ENCODE data around the gene SDSL. TPM values are rescaled to one million over a fixed set of nuclear protein-coding genes. Genes with fewer than 3 reads are reported as not detected.

SDSL gene
- total RNA-seq, 1 donor from 2014 or later: 13.3 TPM

DNA sequence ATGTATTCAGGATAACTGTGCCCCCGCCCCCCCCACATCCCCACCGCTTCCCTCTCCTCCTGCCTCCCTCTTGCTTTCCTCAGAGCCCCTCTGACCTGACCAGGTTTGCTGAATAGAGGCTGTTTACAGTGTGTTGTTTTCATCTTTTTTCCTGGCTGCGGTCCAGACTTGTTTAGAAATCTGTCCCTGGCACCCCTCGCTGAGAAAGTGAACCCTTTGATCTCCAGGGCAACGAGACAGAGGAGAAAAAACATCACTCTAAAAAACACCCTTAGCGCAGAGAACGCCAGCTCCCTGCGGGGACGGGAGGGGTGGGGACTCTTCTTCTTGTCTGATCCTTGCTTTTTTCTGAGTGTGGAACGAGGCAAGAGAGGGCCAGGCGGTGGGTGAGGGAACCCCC lies 41.0 kb upstream of the SDSL start:
- H3K27me3 ChIP-seq (ENCODE audit: low read depth): no peaks in the 10 kb centered on the region
- no peak for DNase-seq
- H3K9me3 ChIP-seq (replicated peaks): no peaks in the 10 kb centered on the region
- TF ChIP-seq, protein P1, sequence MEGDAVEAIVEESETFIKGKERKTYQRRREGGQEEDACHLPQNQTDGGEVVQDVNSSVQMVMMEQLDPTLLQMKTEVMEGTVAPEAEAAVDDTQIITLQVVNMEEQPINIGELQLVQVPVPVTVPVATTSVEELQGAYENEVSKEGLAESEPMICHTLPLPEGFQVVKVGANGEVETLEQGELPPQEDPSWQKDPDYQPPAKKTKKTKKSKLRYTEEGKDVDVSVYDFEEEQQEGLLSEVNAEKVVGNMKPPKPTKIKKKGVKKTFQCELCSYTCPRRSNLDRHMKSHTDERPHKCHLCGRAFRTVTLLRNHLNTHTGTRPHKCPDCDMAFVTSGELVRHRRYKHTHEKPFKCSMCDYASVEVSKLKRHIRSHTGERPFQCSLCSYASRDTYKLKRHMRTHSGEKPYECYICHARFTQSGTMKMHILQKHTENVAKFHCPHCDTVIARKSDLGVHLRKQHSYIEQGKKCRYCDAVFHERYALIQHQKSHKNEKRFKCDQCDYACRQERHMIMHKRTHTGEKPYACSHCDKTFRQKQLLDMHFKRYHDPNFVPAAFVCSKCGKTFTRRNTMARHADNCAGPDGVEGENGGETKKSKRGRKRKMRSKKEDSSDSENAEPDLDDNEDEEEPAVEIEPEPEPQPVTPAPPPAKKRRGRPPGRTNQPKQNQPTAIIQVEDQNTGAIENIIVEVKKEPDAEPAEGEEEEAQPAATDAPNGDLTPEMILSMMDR (IDR thresholded peaks at IDR 0.05; ENCODE audit: borderline replicate concordance): no peak
- H3K36me3 ChIP-seq: peaks cover 78% of the 10 kb centered on the region
- H3K4me3 ChIP-seq: no peak overlapping the region
- H3K27ac ChIP-seq (replicated peaks): no peak overlapping the region
- intact Hi-C loops (cut with micrococcal nuclease): no loop called here
- no peaks in the 10 kb centered on the region for H3K4me1 ChIP-seq

DNA sequence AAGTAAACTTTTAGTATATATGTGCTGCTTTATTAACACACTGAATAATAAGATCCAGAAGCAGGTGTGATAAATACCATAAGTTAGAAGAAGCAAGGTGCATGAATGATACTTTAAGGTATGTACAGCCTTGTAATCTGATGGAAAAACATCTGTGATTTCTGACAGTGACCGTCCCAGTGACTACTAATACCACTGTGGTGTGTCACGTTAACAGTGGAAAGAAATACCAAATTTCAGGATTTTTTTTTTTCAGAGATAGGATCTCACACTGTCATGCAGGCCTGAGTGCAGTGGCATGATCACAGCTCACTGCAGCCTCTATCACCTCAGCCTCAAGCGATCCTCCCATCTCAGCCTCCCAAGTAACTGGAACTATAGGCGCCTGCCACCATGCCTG lies 40.0 kb upstream of the SDSL start:
- H3K27me3 ChIP-seq (ENCODE audit: low read depth): no peaks in the 10 kb centered on the region
- no peak overlapping the region for H3K27ac ChIP-seq (replicated peaks)
- intact Hi-C loops (cut with micrococcal nuclease): no loop called here
- DNase-seq: no peak
- no peaks in the 10 kb centered on the region for H3K9me3 ChIP-seq (replicated peaks)
- no peaks in the 10 kb centered on the region for H3K4me1 ChIP-seq
- H3K4me3 ChIP-seq: no peak overlapping the region
- H3K36me3 ChIP-seq: peaks cover 77% of the 10 kb centered on the region
- TF ChIP-seq, protein P1 (IDR thresholded peaks at IDR 0.05; ENCODE audit: borderline replicate concordance): no peak

DNA sequence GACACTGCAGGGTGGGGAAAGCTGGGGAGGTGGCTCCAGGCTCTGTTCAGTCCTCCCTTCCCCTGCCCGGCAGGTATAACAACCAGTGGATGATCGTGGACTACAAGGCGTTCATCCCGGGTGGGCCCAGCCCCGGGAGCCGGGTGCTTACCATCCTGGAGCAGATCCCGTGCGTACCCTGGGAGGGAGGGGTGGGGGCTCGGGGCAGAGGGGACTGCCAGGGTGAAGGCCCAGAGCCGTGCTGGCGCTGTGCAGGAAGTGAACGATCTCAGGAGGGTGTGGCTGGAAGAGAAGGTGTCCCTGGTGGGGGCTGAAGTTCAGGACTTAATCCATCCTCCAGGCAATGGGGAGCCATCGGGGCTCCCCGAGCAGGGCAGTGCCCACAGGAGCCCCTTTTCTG lies 37.4 kb upstream of the SDSL start:
- Histone ChIP-seq H3K27ac (replicated peaks) (no peak overlapping the region), H3K9me3 (replicated peaks) (no peaks in the 10 kb centered on the region), H3K4me1 (no peaks in the 10 kb centered on the region), H3K4me3 (no peak overlapping the region), H3K36me3 (peaks cover 80% of the 10 kb centered on the region), H3K27me3 (ENCODE audit: low read depth) (no peaks in the 10 kb centered on the region)
- DNase-seq: no peak
- intact Hi-C loops (cut with micrococcal nuclease): no loop called here
- TF ChIP-seq, protein P1 (IDR thresholded peaks at IDR 0.05; ENCODE audit: borderline replicate concordance): no peak

DNA sequence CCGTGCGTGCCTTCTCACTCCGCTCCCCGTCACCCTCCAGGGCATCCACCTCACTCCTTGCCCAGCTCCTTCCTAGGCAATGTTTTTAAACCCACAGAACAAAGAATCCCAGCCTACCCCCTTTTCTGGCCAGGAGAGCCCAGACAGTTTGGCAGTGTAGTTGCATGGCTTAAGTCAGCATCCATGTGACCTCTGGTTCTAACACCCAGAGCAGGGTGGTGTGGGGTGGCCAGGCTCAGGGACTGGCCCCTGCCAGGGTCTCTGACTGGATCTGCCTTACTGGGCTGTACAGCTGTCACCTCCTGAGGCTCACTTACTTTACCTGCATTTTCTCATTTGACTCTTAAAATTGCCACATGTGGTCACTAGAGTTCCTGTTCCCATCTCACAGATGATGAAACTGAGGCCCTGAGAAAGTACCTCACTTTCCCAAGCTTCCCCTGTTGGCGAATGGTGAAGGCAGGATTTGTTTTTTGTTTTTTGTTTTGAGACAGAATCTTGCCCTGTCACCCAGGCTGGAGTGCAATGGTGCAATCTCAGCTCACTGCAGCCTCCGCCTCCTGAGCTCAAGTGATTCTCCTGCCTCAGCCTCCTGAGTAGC lies 36.8 kb upstream of the SDSL start:
- Histone ChIP-seq H3K27me3 (ENCODE audit: low read depth) (no peaks in the 10 kb centered on the region), H3K27ac (replicated peaks) (no peak overlapping the region), H3K4me1 (no peaks in the 10 kb centered on the region), H3K36me3 (peaks cover 80% of the 10 kb centered on the region), H3K9me3 (replicated peaks) (no peaks in the 10 kb centered on the region), H3K4me3 (no peak overlapping the region)
- DNase-seq: no peak
- intact Hi-C loops (cut with micrococcal nuclease): no loop called here
- TF ChIP-seq, protein P1 (IDR thresholded peaks at IDR 0.05; ENCODE audit: borderline replicate concordance): no peak

DNA sequence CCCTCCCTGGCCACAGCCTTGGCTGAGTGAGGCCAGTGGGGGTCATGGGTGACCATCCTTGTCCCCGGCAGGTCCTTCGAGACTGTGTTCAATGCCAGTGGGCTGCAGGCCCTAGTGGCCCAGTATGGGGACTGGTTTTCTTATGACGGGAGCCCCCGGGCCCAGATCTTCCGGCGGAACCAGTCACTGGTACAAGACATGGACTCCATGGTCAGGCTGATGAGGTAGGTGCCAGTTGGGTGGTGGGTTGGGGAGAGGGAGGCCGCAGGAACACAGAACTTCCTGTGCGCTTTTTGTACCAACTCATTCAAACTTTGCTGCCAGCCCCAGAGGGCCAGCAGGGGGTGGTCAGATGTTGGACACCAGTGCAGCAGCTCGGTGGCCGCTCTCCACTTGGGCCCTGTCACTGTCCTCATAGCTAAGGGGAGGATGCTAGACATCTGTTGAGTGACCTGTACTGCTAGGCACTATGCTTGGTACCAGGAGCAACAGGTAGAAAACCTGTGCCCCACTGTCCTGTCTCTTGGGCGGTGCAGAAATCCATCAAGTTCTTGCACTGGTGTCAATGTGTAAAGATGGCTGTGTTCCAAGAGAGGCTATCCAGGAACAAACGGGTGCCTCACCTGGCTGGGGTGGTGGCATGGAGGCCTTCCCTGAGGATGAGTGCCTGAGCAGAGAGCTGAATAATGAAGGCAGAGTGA lies 35.2 kb upstream of the SDSL start:
- H3K4me3 ChIP-seq: no peak overlapping the region
- DNase-seq: no peak
- TF ChIP-seq, protein P1 (IDR thresholded peaks at IDR 0.05; ENCODE audit: borderline replicate concordance): no peak
- H3K9me3 ChIP-seq (replicated peaks): no peaks in the 10 kb centered on the region
- H3K27ac ChIP-seq (replicated peaks): no peak overlapping the region
- H3K36me3 ChIP-seq: peaks cover 81% of the 10 kb centered on the region
- H3K27me3 ChIP-seq (ENCODE audit: low read depth): no peaks in the 10 kb centered on the region
- H3K4me1 ChIP-seq: no peaks in the 10 kb centered on the region
- intact Hi-C loops (cut with micrococcal nuclease): no loop called here
